ENCODE results near the gene SGMS1.
"Not testable (repeated sequence)": the region's sequence is repeated elsewhere in the genome, so short reads cannot be mapped to it uniquely, and the experiment has no call there.

DNA sequence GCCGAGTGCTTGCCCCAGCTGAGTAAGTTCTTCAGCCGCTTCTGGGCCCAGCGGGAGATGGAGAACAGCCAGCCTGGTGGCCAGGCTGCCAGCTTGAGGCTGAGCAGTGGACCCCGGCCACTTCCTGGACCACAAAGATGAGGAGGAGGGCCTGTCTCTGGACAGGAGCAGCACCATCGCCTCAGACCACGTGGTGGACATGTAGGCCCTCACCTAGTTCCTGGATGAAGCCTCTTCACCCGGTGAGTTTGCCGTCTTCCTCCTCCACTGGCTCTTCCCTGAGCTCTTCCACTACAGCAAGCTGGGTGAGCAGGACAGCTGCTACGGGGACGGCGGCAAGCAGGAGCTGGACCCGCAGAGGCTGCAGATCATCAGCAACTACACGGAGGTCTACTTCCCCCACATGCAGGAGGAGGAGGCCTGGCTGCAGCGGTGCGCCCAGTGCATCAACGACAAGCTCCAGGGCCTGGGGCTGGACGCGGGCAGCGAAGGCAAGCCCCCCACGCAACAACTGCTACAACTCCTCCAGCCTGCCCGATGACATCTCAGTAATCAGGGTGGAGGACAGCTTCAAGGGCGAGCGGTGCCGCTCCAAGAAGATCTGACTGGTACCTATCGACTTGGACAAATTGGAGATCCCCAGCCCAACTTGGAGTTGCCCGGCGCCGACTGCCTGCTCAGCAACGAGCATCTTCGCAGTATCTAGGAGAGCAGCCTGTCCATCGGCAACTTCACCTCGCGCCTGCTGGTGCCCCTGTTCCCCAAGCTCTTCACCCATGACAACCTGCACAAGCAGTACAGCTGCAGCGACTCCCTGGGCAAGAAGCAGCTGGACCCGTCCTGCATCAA, 35.5 kb upstream of the SGMS1 start:
- TF ChIP-seq, protein P1, sequence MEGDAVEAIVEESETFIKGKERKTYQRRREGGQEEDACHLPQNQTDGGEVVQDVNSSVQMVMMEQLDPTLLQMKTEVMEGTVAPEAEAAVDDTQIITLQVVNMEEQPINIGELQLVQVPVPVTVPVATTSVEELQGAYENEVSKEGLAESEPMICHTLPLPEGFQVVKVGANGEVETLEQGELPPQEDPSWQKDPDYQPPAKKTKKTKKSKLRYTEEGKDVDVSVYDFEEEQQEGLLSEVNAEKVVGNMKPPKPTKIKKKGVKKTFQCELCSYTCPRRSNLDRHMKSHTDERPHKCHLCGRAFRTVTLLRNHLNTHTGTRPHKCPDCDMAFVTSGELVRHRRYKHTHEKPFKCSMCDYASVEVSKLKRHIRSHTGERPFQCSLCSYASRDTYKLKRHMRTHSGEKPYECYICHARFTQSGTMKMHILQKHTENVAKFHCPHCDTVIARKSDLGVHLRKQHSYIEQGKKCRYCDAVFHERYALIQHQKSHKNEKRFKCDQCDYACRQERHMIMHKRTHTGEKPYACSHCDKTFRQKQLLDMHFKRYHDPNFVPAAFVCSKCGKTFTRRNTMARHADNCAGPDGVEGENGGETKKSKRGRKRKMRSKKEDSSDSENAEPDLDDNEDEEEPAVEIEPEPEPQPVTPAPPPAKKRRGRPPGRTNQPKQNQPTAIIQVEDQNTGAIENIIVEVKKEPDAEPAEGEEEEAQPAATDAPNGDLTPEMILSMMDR (optimal IDR thresholded peaks at IDR 0.05 in 1 of 3, IDR thresholded peaks at IDR 0.05 in 1 of 3, conservative IDR thresholded peaks at IDR 0.05 in 1 of 3; ENCODE audit: extremely low read depth in 1 of 3, insufficient read depth in 2 of 3, low read length in 3 of 3) = not testable (repeated sequence)
- TF ChIP-seq EZH2 (IDR thresholded peaks at IDR 0.05; ENCODE audit: low read length) = not testable (repeated sequence)
